ENCODE results near the gene GTF2IRD1. TPM values are rescaled to one million over a fixed set of nuclear protein-coding genes. Genes with fewer than 3 reads are reported as not detected.
"Not testable (repeated sequence)": the region's sequence is repeated elsewhere in the genome, so short reads cannot be mapped to it uniquely, and the experiment has no call there.

Gene GTF2IRD1
- total RNA-seq, 2 donors from 2014 or later, result 19.3 to 50.0 TPM

DNA sequence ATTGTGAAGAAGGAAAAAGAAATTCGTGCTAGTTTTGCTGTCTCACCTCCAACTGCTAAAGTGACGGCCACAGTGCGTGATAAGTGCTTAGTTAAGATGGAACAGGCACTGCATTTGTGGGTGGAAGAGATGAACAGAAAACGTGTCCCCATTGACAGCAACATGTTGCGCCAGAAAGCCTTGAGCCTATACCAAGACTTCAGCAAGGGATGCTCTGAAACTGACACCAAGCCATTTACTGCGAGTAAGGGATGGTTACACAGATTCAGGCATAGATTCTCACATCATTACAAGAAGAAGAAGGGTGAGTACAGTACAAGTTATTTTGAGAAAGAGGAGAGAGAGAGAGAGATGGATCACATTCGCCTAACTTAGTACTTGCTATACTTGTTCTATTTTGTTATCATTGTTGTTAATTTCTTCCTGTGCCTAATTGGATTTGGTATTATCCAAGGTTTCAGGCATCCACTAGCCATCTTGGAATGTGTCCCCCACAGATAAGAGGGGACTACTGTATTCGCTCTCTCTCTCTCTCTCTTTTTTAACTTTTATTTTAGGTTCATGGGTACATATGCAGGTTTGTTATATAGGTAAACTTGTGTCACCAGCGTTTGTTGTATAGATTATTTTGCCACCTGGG lies 196.9 kb downstream of the GTF2IRD1 start:
- peak; percentile 36 to 51 for ATAC-seq
- intact Hi-C loops (cut with DNase I), result loop anchor here in 1 of 2 donors (10.0 kb wide), 1 partner anchor 46 kb away; no protein-coding TSS in a partner anchor
- not testable (repeated sequence) for DNase-seq

GRCh38 chr7:74651133-74651504 lies 197.4 kb downstream of the GTF2IRD1 start:
- not testable (repeated sequence) for DNase-seq, ATAC-seq
- intact Hi-C loops (cut with DNase I), result loop anchor here in 1 of 2 donors (10.0 kb wide), 1 partner anchor 46 kb away; no protein-coding TSS in a partner anchor

Other genes with a start within 250 kb of the GTF2IRD1 start
- gene LAT2, start 243.9 kb upstream of the GTF2IRD1 start, total RNA-seq, result 1 to 10 TPM; 4.2 to 5.6 TPM
- gene RFC2, start 199.5 kb upstream of the GTF2IRD1 start, total RNA-seq, result 10 to 100 TPM; 13.8 to 14.3 TPM
- 10 to 100 TPM in 1 of 2 donors, 1 to 10 TPM in 1; 9.7 to 10.6 TPM for gene CLIP2, start 164.5 kb upstream of the GTF2IRD1 start, total RNA-seq
- 100 to 1,000 TPM; 131 to 132 TPM for gene GTF2I, start 203.8 kb downstream of the GTF2IRD1 start, total RNA-seq